ENCODE results near the gene PCP4. TPM values are rescaled to one million over a fixed set of nuclear protein-coding genes. Genes with fewer than 3 reads are reported as not detected.

The PCP4 gene
- total and polyA plus RNA-seq, 9 of the 15 experiments (the other 6 are each of a cell fraction or from before 2014, with no cell fraction given): not detected

- TF ChIP-seq ZNF280B (CRISPR knock-in tag; IDR thresholded peaks at IDR 0.05): no peak
- TF ChIP-seq ZBTB1 (CRISPR knock-in tag; IDR thresholded peaks at IDR 0.05; ENCODE audit: borderline replicate concordance, low read depth): no peak
- no peak for TF ChIP-seq PBX2 (CRISPR knock-in tag; IDR thresholded peaks at IDR 0.05; ENCODE audit: low read depth)
- TF ChIP-seq PBX2 (tag; conservative IDR thresholded peaks at IDR 0.05; ENCODE audit: low read depth): no peak
- no peak for TF ChIP-seq MCM3 (IDR thresholded peaks at IDR 0.05)
- no peak for TF ChIP-seq MAX (CRISPR knock-in tag; IDR thresholded peaks at IDR 0.05)
- no peak for TF ChIP-seq HDAC8 (tag; IDR thresholded peaks at IDR 0.05)
- no peak for TF ChIP-seq HDAC3 (IDR thresholded peaks at IDR 0.05; ENCODE audit: borderline replicate concordance, partially characterized antibody)
Measured at GRCh38 chr21:39923476-39923875, 56.2 kb downstream of the PCP4 start (continued).

All from K562 (cell line).